Neural progenitor cell (in vitro differentiated cells): ENCODE data around the gene FYCO1. TPM values are rescaled to one million over a fixed set of nuclear protein-coding genes. Genes with fewer than 3 reads are reported as not detected.

ENCODE experiments used
- DNase-seq: peaks from one replicate; pipeline ENCODE4 v3.0.0-alpha.2; 2016; ENCODE audit warnings: low spot score
- H2AFZ ChIP-seq: fragments of 200-600 bp; sonication (generic); replicated peaks from 2 replicates; pipeline ENCODE4 v1.6.1; 2016; ENCODE audit warnings: antibody characterized with exemption
- H3F3A ChIP-seq: fragments of 200-600 bp; sonication (generic); 2 replicates; pipeline ENCODE4 v1.6.1; 2016; ENCODE audit warnings: antibody characterized with exemption, low read depth
- H3K27ac ChIP-seq: fragments of 200-600 bp; sonication (generic); 2 replicates; pipeline ENCODE4 v1.5.1; 2016; ENCODE audit warnings: mild to moderate bottlenecking
- H3K27me3 ChIP-seq: fragments of 200-600 bp; sonication (generic); 2 replicates; pipeline ENCODE4 v1.6.1; 2016; ENCODE audit warnings: mild to moderate bottlenecking, moderate library complexity
- H3K36me3 ChIP-seq: fragments of 200-600 bp; sonication (generic); 2 replicates; pipeline ENCODE4 v1.5.1; 2016
- H3K4me1 ChIP-seq: fragments of 200-600 bp; sonication (generic); 2 replicates; pipeline ENCODE4 v1.6.1; 2016; ENCODE audit warnings: mixed run types
- H3K4me2 ChIP-seq: fragments of 200-600 bp; sonication (generic); 2 replicates; pipeline ENCODE4 v1.6.1; 2016
- H3K4me3 ChIP-seq: fragments of 200-600 bp; sonication (generic); 2 replicates; pipeline ENCODE4 v1.5.1; 2016
- H3K79me2 ChIP-seq: fragments of 200-600 bp; sonication (generic); 2 replicates; pipeline ENCODE4 v1.6.1; 2016; ENCODE audit warnings: low read depth
- H3K9ac ChIP-seq: fragments of 200-600 bp; sonication (generic); 2 replicates; pipeline ENCODE4 v1.6.1; 2016
- H3K9me3 ChIP-seq: fragments of 200-600 bp; sonication (generic); 2 replicates; pipeline ENCODE4 v1.5.1; 2016; ENCODE audit warnings: low read depth
- H4K20me1 ChIP-seq: fragments of 200-600 bp; sonication (generic); 2 replicates; pipeline ENCODE4 v1.6.1; 2016; ENCODE audit warnings: low read depth
- H3K27ac Mint-ChIP-seq: 3 replicates; pipeline ENCODE4 v1.8.0; 2021; ENCODE audit warnings: mixed read lengths
- H3K27me3 Mint-ChIP-seq: 2 replicates; pipeline ENCODE4 v1.8.0; 2022; ENCODE audit warnings: low read depth, mild to moderate bottlenecking, inconsistent platforms, moderate library complexity, mixed read lengths; ENCODE audit not compliant: insufficient read depth
- H3K36me3 Mint-ChIP-seq: 3 replicates; pipeline ENCODE4 v1.8.0; 2021; ENCODE audit warnings: mixed read lengths
- H3K4me1 Mint-ChIP-seq: 3 replicates; pipeline ENCODE4 v1.8.0; 2021; ENCODE audit warnings: mixed read lengths
- H3K4me3 Mint-ChIP-seq: 3 replicates; pipeline ENCODE4 v1.8.0; 2021; ENCODE audit warnings: mild to moderate bottlenecking, moderate library complexity, mixed read lengths
- H3K9me3 Mint-ChIP-seq: 3 replicates; pipeline ENCODE4 v1.8.0; 2020; ENCODE audit warnings: mixed read lengths
- CTCF ChIP-seq: fragments of 200-600 bp; sonication (generic); IDR thresholded peaks from 2 replicates; pipeline ENCODE4 v1.5.1; 2017; ENCODE audit warnings: antibody characterized with exemption, mild to moderate bottlenecking
- EZH2 ChIP-seq: fragments of 200-600 bp; sonication (generic); IDR thresholded peaks from 2 replicates; pipeline ENCODE4 v1.6.1; 2017; ENCODE audit warnings: antibody characterized with exemption, mild to moderate bottlenecking, moderate library complexity
- EZH2phosphoT487 ChIP-seq: fragments of 200-600 bp; sonication (generic); IDR thresholded peaks from 2 replicates; pipeline ENCODE4 v1.6.1; 2017; ENCODE audit warnings: antibody characterized with exemption
- total RNA-seq: library from RNA; depleted of rRNA; stranded (reverse); fragments of >200 nt; gene quantifications from 2 replicates; pipeline ENCODE4 v1.2.3, GENCODE V29; 2015; ENCODE audit warnings: low replicate concordance

Gene FYCO1
- total RNA-seq, 1 donor from 2014 or later, result 6.8 TPM

- H3K27me3 Mint-ChIP-seq, result no peaks in the 10 kb centered on the region
- Histone ChIP-seq H3F3A (no peaks in the 10 kb centered on the region), H3K79me2 (no peaks in the 10 kb centered on the region), H3K4me2 (no peak overlapping the region), H3K27me3 (no peaks in the 10 kb centered on the region), H3K27ac (no peak overlapping the region), H2AFZ (no peak overlapping the region), H3K4me3 (no peak overlapping the region), H3K4me1 (no peaks in the 10 kb centered on the region), H3K36me3 (peaks cover 7% of the 10 kb centered on the region), H3K9ac (no peak overlapping the region), H3K9me3 (no peaks in the 10 kb centered on the region), H4K20me1 (no peaks in the 10 kb centered on the region)
- no peak overlapping the region for H3K4me3 Mint-ChIP-seq
- H3K27ac Mint-ChIP-seq, result no peak overlapping the region
- no peak for DNase-seq
- peaks cover 28% of the 10 kb centered on the region for H3K36me3 Mint-ChIP-seq
- TF ChIP-seq EZH2phosphoT487, result no peak
- TF ChIP-seq EZH2, result no peak
- TF ChIP-seq CTCF, result no peak
- H3K9me3 Mint-ChIP-seq, result no peaks in the 10 kb centered on the region
- H3K4me1 Mint-ChIP-seq, result no peaks in the 10 kb centered on the region
Measured at GRCh38 chr3:45962033-45962432, 33.6 kb downstream of the FYCO1 start.

DNA sequence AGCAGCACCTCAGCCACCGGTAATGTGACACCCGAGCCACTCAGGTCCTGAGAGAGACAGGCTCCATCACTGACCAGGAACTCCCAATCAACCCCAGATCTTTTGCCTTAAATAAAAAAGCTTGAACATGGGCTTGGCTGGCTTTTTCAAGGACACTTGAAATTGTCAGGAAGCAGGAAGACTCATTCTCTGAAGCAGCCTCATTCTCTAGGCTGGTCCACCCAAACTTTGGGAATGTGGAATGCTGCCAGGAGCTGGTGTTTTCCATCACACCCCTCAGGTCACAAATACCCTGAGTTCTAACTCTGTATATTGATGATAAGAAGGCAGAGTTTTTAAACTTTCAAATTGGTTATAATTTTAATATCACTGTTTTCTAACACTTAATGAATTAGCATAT lies 35.3 kb downstream of the FYCO1 start:
- Mint-ChIP-seq H3K27ac (no peak overlapping the region), H3K4me3 (no peak overlapping the region), H3K27me3 (no peaks in the 10 kb centered on the region), H3K9me3 (no peaks in the 10 kb centered on the region), H3K4me1 (no peaks in the 10 kb centered on the region), H3K36me3 (peaks cover 28% of the 10 kb centered on the region)
- H3K27ac ChIP-seq, result no peak overlapping the region
- no peak overlapping the region for H3K9ac ChIP-seq
- H3K27me3 ChIP-seq, result no peaks in the 10 kb centered on the region
- H3K4me2 ChIP-seq, result no peak overlapping the region
- H3K9me3 ChIP-seq, result no peaks in the 10 kb centered on the region
- no peaks in the 10 kb centered on the region for H3K79me2 ChIP-seq
- no peak overlapping the region for H2AFZ ChIP-seq
- no peaks in the 10 kb centered on the region for H3F3A ChIP-seq
- no peaks in the 10 kb centered on the region for H3K4me1 ChIP-seq
- no peak for DNase-seq
- H4K20me1 ChIP-seq, result no peaks in the 10 kb centered on the region
- peaks cover 11% of the 10 kb centered on the region for H3K36me3 ChIP-seq
- no peak for TF ChIP-seq CTCF
- no peak for TF ChIP-seq EZH2phosphoT487
- no peak for TF ChIP-seq EZH2
- H3K4me3 ChIP-seq, result no peak overlapping the region

- no peak overlapping the region for H3K4me2 ChIP-seq
- H3K36me3 ChIP-seq, result peaks cover 11% of the 10 kb centered on the region
- TF ChIP-seq EZH2phosphoT487 (no peak), CTCF (no peak), EZH2 (no peak)
- no peaks in the 10 kb centered on the region for H3F3A ChIP-seq
- H3K4me3 ChIP-seq, result no peak overlapping the region
- no peaks in the 10 kb centered on the region for H3K27me3 ChIP-seq
- H3K36me3 Mint-ChIP-seq, result peaks cover 28% of the 10 kb centered on the region
- no peak overlapping the region for H3K9ac ChIP-seq
- H3K4me1 ChIP-seq, result no peaks in the 10 kb centered on the region
- no peaks in the 10 kb centered on the region for H3K9me3 Mint-ChIP-seq
- no peak overlapping the region for H2AFZ ChIP-seq
- no peaks in the 10 kb centered on the region for H3K9me3 ChIP-seq
- H3K27me3 Mint-ChIP-seq, result no peaks in the 10 kb centered on the region
- no peaks in the 10 kb centered on the region for H3K4me1 Mint-ChIP-seq
- H3K4me3 Mint-ChIP-seq, result no peak overlapping the region
- no peaks in the 10 kb centered on the region for H4K20me1 ChIP-seq
- no peak overlapping the region for H3K27ac Mint-ChIP-seq
- DNase-seq, result no peak
- no peaks in the 10 kb centered on the region for H3K79me2 ChIP-seq
- no peak overlapping the region for H3K27ac ChIP-seq
Measured at GRCh38 chr3:45959201-45959600, 36.4 kb downstream of the FYCO1 start.
